Caco-2 (cell line): ENCODE data around the gene PSMF1. TPM values are rescaled to one million over a fixed set of nuclear protein-coding genes. Genes with fewer than 3 reads are reported as not detected.

Source experiments
- BruUV-seq: library from RNA; stranded (reverse); fragments of 400-500 nt; replicated peaks from 2 replicates; lab custom pipeline; 2021; lab: Mats Ljungman, UMichigan
- CTCF ChIA-PET: fragments of 300-600 bp; sonication (Branson Sonifier 250); formaldehyde crosslinking; loops from one replicate; lab custom pipeline; 2022; ENCODE audit warnings: antibody characterized with exemption; lab: Charles Lee
- POLR2A ChIA-PET: fragments of 300-600 bp; sonication (Branson Sonifier 250); formaldehyde crosslinking; loops from one replicate; lab custom pipeline; 2022; ENCODE audit warnings: antibody characterized with exemption; lab: Charles Lee
- DNase-seq, 2 experiments: peaks; one replicate each; pipeline versions ENCODE4 v3.0.0 to v3.0.0-alpha.2; 2020 to 2022
- H3K27me3 ChIP-seq: replicated peaks from 2 replicates; pipeline ENCODE4 v1.6.0; 2011; ENCODE audit warnings: low read length; ENCODE audit not compliant: control insufficient read depth, insufficient read depth
- H3K36me3 ChIP-seq: 2 replicates; pipeline ENCODE4 v1.5.1; 2011; ENCODE audit warnings: low read length; ENCODE audit not compliant: control insufficient read depth, insufficient read depth
- H3K4me1 ChIP-seq: fragments of 250-450 bp; sonication (Bioruptor Pico); 2 replicates; pipeline ENCODE4 v1.5.1; 2020; ENCODE audit warnings: mild to moderate bottlenecking
- H3K4me3 ChIP-seq: 2 replicates; pipeline ENCODE4 v1.5.1; 2011; ENCODE audit warnings: low read depth, mild to moderate bottlenecking, control low read depth, low read length
- H3K9me3 ChIP-seq: fragments of 250-450 bp; sonication (Bioruptor Pico); 2 replicates; pipeline ENCODE4 v1.5.1; 2020; ENCODE audit warnings: mild to moderate bottlenecking, moderate library complexity
- H3K27ac Mint-ChIP-seq: one replicate; pipeline ENCODE4 v1.8.0; 2022; ENCODE audit warnings: mixed read lengths; ENCODE audit not compliant: unreplicated experiment
- H3K27me3 Mint-ChIP-seq: one replicate; pipeline ENCODE4 v1.8.0; 2022; ENCODE audit warnings: mixed read lengths; ENCODE audit not compliant: insufficient read depth, unreplicated experiment
- H3K36me3 Mint-ChIP-seq: one replicate; pipeline ENCODE4 v1.8.0; 2022; ENCODE audit warnings: mild to moderate bottlenecking, mixed read lengths; ENCODE audit not compliant: insufficient read depth, unreplicated experiment
- H3K4me1 Mint-ChIP-seq: one replicate; pipeline ENCODE4 v1.8.0; 2022; ENCODE audit warnings: low read depth, mixed read lengths; ENCODE audit not compliant: unreplicated experiment
- H3K4me3 Mint-ChIP-seq: one replicate; pipeline ENCODE4 v1.8.0; 2022; ENCODE audit warnings: mild to moderate bottlenecking, moderate library complexity, mixed read lengths; ENCODE audit not compliant: unreplicated experiment
- H3K9me3 Mint-ChIP-seq: one replicate; pipeline ENCODE4 v1.8.0; 2022; ENCODE audit warnings: mixed read lengths; ENCODE audit not compliant: unreplicated experiment
- CTCF ChIP-seq, 2 experiments: fragments of 200-600 bp in 1 of 2; IDR thresholded peaks; 1 replicate in 1 of 2; 2 replicates in 1 of 2; pipeline versions ENCODE4 v1.5.1 to v1.8.0; 2011 to 2022; ENCODE audit warnings: antibody characterized with exemption in 1 of 2, control low read depth in 1 of 2, inconsistent platforms in 1 of 2, low read depth in 1 of 2, low read length in 1 of 2, mild to moderate bottlenecking in 1 of 2, moderate library complexity in 1 of 2; ENCODE audit not compliant: insufficient read depth in 1 of 2, severe bottlenecking in 1 of 2, unreplicated experiment in 1 of 2
- intact Hi-C: fragments of 100-400 bp; cut with micrococcal nuclease; formaldehyde crosslinking; loops from one replicate; pipeline ENCODE4 v1.10.0; 2022; ENCODE audit not compliant: unreplicated experiment
- total RNA-seq: library from RNA; stranded (reverse); gene quantifications from 2 replicates; pipeline ENCODE4 v1.2.3, GENCODE V29; 2022

Gene PSMF1
- total RNA-seq, 1 experiment from 2014 or later, result 141 TPM

DNA sequence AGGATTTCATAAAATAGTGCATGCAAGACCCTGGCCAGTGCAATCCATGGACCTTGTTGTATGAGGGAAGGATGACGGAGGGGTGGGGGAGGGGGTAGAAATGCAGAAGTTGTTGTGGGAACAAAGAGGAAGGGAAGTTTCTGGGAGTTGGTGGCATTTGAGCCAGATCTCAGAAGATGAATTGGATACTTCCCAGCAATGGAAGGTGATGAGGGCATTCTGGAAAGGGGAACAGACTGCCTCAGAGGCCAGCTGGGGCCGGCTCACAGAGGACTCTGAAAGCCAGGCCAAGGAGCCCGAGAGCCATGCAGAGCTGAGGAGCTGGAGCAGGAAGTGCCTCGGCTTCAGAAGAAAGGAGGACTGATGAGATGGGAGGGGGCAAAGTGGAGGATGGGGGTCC is 63.7 kb downstream of the PSMF1 start:
- H3K4me1 Mint-ChIP-seq, result no peaks in the 10 kb centered on the region
- H3K36me3 ChIP-seq, result no peaks in the 10 kb centered on the region
- TF ChIP-seq CTCF (IDR thresholded peaks at IDR 0.05; ENCODE audit: insufficient read depth in 1 of 2, low read depth in 1 of 2, low read length in 1 of 2, severe bottlenecking in 1 of 2, unreplicated experiment in 1 of 2), result no peak
- ChIA-PET POLR2A (no interaction called here), CTCF (no interaction called here)
- no peak overlapping the region for H3K27ac Mint-ChIP-seq
- H3K36me3 Mint-ChIP-seq, result peaks cover 10% of the 10 kb centered on the region
- H3K9me3 Mint-ChIP-seq, result no peaks in the 10 kb centered on the region
- no peak for DNase-seq
- no peaks in the 10 kb centered on the region for H3K9me3 ChIP-seq
- H3K4me1 ChIP-seq, result peaks cover 13% of the 10 kb centered on the region
- intact Hi-C loops, result loop anchor here (10.0 kb wide), 1 partner anchor 367 kb away; no protein-coding TSS in a partner anchor
- no TSS peak for BruUV-seq
- no peaks in the 10 kb centered on the region for H3K27me3 Mint-ChIP-seq
- H3K4me3 ChIP-seq, result no peak overlapping the region
- H3K27me3 ChIP-seq, result no peaks in the 10 kb centered on the region
- no peak overlapping the region for H3K4me3 Mint-ChIP-seq

DNA sequence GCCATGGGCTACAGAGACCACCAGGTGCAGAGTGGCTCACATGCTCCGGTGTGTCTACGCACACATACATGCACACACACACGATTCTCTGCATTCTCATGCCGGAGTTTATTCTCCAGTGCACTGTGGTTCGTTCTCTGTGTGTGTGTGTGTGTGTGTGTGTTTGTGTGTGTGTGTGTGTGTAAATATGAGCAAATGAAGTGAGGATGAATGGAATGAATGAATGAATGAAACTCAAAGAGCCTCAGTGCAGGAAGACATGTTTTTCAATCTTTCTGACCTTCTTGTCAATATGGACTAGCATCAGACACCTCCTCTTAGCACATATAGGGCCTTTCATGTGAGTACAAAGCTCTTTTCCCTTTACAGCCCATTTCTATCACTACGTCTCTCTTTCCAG is 64.8 kb downstream of the PSMF1 start:
- H3K4me3 ChIP-seq, result no peak overlapping the region
- H3K27me3 ChIP-seq, result no peaks in the 10 kb centered on the region
- H3K27me3 Mint-ChIP-seq, result no peaks in the 10 kb centered on the region
- no peak for TF ChIP-seq CTCF (IDR thresholded peaks at IDR 0.05; ENCODE audit: insufficient read depth in 1 of 2, low read depth in 1 of 2, low read length in 1 of 2, severe bottlenecking in 1 of 2, unreplicated experiment in 1 of 2)
- H3K4me3 Mint-ChIP-seq, result peak overlapping the region; percentile 75
- no peak for DNase-seq
- intact Hi-C loops, result loop anchor here (10.0 kb wide), 1 partner anchor 368 kb away; no protein-coding TSS in a partner anchor
- CTCF ChIA-PET, result no interaction called here
- no peaks in the 10 kb centered on the region for H3K9me3 ChIP-seq
- H3K9me3 Mint-ChIP-seq, result no peaks in the 10 kb centered on the region
- TSS peak; percentile 20 for BruUV-seq
- H3K4me1 ChIP-seq, result peaks cover 24% of the 10 kb centered on the region
- no peak overlapping the region for H3K27ac Mint-ChIP-seq
- H3K36me3 Mint-ChIP-seq, result peaks cover 10% of the 10 kb centered on the region
- POLR2A ChIA-PET, result no interaction called here
- no peaks in the 10 kb centered on the region for H3K4me1 Mint-ChIP-seq
- no peaks in the 10 kb centered on the region for H3K36me3 ChIP-seq

GRCh38 chr20:1184260-1184637 is 65.8 kb downstream of the PSMF1 start:
- intact Hi-C loops, result loop anchor here (10.0 kb wide), 1 partner anchor 369 kb away; no protein-coding TSS in a partner anchor
- peaks cover 10% of the 10 kb centered on the region for H3K36me3 Mint-ChIP-seq
- TF ChIP-seq CTCF (IDR thresholded peaks at IDR 0.05; ENCODE audit: insufficient read depth in 1 of 2, low read depth in 1 of 2, low read length in 1 of 2, severe bottlenecking in 1 of 2, unreplicated experiment in 1 of 2), result no peak
- no peaks in the 10 kb centered on the region for H3K36me3 ChIP-seq
- ChIA-PET POLR2A (no interaction called here), CTCF (interaction anchor here (0.6 to 1.6 kb wide), 4 partner anchors 29 to 1419 kb away, joined by 3 to 5 read pairs (median 4); no protein-coding TSS in a partner anchor)
- no peaks in the 10 kb centered on the region for H3K27me3 ChIP-seq
- peak overlapping the region; percentile 72 for H3K4me3 ChIP-seq
- BruUV-seq, result no TSS peak
- H3K27me3 Mint-ChIP-seq, result no peaks in the 10 kb centered on the region
- H3K9me3 ChIP-seq, result no peaks in the 10 kb centered on the region
- no peaks in the 10 kb centered on the region for H3K9me3 Mint-ChIP-seq
- H3K4me3 Mint-ChIP-seq, result peak overlapping the region; percentile 75
- H3K27ac Mint-ChIP-seq, result no peak overlapping the region
- no peak for DNase-seq
- H3K4me1 ChIP-seq, result peaks cover 29% of the 10 kb centered on the region
- no peaks in the 10 kb centered on the region for H3K4me1 Mint-ChIP-seq
